ES-I3 (cell line): ENCODE measurements around the gene RINL.

Experiments
- H3K36me3 ChIP-seq: 2 replicates; pipeline ENCODE4 v1.6.1; 2013; ENCODE audit warnings: mild to moderate bottlenecking, low read length, control low read depth, moderate library complexity; ENCODE audit not compliant: insufficient read depth
- H3K4me1 ChIP-seq: 2 replicates; pipeline ENCODE4 v1.6.1; 2013; ENCODE audit warnings: mild to moderate bottlenecking, control low read depth, low read length; ENCODE audit not compliant: insufficient read depth
- H3K9ac ChIP-seq: 2 replicates; pipeline ENCODE4 v1.6.1; 2013; ENCODE audit warnings: low read depth, mild to moderate bottlenecking, low read length, moderate library complexity
- H3K9me3 ChIP-seq: 2 replicates; pipeline ENCODE4 v1.6.1; 2013; ENCODE audit warnings: mild to moderate bottlenecking, low read length, moderate library complexity; ENCODE audit not compliant: control insufficient read depth, insufficient read depth

Gene RINL, protein sequence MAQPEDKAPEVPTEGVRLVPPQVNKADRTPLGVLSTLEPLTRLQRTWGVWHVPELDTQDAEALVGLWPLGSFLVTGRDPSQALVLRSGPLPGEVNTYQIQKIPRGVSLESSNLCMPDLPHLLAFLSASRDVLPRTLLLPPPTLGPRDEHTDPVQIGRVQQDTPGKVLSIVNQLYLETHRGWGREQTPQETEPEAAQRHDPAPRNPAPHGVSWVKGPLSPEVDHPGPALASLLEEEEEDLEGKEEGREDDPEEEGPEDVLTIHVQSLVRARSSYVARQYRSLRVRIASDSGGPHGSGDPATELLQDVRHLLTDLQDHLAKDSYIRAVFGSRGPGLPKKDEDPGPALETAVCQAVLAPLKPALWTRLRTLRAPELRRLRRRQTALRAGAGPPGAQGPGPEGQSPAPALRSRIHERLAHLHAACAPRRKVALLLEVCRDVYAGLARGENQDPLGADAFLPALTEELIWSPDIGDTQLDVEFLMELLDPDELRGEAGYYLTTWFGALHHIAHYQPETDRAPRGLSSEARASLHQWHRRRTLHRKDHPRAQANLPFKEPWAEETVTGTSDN

DNA sequence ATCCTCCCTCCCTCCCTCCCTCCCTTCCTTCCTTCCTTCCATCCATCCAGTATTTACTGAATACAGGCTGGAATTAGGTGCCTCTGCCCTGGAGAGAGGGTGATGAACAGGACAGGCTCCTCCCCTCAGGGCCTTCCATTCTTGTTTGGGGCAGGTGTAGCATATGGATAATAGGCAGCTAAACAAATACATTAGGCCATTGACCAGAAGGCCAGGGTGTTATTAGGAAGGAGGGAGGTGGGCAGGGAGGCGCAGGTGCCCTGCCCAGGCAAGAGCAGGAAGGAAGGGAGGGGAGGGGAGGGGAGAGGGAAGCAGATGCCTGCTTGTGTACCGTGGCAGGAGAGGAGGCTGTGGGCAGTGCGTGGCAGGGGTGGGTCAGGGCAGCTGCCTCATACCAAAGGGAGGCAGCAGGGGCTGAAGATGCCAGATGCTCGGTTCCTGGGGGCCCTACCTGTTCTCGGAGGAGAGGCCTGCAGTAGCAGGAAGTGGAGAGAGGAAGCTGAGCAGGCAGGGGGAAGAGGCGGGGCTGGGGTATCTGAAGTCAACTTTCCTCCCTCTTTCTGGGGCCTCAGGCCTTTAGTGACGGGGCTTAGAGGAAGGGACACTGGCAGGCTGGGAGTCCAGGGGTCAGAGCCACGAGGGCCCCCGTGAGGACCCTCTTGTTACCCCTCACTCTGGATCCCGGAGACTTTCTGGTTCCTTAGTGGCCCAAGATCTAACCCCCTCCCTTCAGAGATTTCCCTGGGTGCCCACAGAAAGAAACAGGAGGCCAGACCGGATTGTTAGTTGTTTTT lies at the start of gene RINL:
Gene RINL, minus strand, starts transcription at position 495 of the 794 bp plus-strand sequence. CDS start 1,533 bp downstream, outside the sequence.
- Histone ChIP-seq H3K4me1 (peaks cover 7% of the 10 kb centered on the region), H3K9ac (peak within 1 kb of the TSS; percentile 45), H3K36me3 (no peaks in the 10 kb centered on the region), H3K9me3 (no peaks in the 10 kb centered on the region)

DNA sequence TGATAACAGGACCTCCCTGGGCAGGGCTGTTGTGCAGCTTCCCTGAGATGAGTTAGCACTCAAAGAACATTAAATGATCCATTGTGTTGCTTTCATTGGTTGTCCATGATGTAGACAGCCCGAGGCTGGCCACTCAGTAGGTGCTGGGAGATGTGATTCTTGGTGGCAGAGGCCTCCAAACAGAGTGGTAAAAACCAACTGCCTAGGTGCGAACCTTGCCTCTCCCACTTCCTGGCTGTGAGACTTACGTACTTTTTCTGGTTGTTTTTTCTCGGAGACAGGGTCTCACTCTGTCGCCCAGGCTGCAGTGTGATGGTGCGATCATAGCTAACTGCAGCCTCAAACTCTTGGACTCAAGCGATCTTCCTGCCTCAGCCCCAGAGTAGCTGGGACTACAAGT lies 46.3 kb upstream of the RINL start:
- H3K4me1 ChIP-seq, result no peaks in the 10 kb centered on the region
- H3K36me3 ChIP-seq, result 0 out of 2 replicates have a peak, but pooled peaks cover 3% of the 10 kb centered on the region
- H3K9ac ChIP-seq, result no peak overlapping the region
- no peaks in the 10 kb centered on the region for H3K9me3 ChIP-seq

DNA sequence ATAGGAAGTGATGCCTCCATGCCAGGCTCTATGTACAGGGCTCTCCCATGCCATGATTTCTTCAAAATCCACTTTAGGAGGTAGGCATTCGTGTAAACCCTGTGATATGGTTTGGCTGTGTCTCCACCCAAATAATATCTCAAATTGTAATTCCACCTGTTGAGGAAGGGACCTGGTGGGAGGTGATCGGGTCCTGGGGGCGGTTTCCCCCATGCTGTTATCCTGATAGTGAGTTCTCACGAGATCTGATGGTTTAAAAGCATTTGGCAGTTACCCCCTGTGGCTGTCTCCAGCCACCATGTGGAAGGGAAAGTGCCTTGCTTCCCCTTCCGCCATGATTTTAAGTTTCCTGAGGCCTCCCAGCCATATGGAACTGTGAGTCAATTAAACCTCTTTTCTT lies 44.4 kb upstream of the RINL start:
- H3K9me3 ChIP-seq, result no peaks in the 10 kb centered on the region
- H3K4me1 ChIP-seq, result no peaks in the 10 kb centered on the region
- no peak overlapping the region for H3K9ac ChIP-seq
- H3K36me3 ChIP-seq, result 0 out of 2 replicates have a peak, but pooled peaks cover 3% of the 10 kb centered on the region

DNA sequence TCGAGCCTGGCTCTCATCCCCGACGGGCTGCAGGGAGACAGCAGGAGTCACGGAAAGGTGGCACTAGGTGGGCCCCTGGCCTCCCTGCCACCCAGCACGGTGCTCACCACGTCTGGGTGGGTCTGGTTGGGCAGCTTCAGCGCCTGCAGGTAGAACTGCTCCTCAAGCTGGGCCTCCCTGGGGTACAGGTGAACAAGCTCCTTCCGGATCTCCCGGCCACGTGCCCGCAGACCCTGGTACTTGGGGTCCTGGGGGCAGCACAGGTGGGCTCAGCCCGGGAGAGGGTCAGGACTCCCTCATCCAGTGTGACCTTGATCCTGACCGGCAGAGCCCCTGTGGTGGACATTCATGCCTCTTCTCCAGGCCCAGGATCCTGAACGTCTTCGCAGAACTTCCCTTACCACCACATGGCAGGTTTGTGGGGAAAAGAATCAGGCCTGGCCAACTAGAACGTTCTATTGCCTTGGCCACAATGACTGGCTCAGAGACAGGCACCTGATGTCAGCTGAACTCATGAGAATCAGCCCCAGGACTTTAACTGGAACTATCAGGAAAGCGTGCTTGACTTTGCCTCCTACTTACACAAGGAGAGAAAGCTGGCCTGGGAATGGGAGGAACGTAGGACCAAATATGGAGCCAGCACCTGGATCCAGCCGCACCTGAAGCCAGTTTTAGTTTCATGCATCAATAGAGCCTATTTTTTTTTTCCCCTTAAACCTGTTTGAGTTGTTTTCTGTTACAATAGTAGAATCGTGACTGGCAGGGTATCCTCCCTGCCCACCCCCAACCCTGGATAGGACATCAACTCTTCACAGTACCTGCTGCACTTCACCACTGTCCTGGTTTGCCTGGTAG lies 43.6 kb upstream of the RINL start:
- no peaks in the 10 kb centered on the region for H3K9me3 ChIP-seq
- H3K9ac ChIP-seq, result no peak overlapping the region
- H3K4me1 ChIP-seq, result no peaks in the 10 kb centered on the region
- 0 out of 2 replicates have a peak, but pooled peaks cover 3% of the 10 kb centered on the region for H3K36me3 ChIP-seq

DNA sequence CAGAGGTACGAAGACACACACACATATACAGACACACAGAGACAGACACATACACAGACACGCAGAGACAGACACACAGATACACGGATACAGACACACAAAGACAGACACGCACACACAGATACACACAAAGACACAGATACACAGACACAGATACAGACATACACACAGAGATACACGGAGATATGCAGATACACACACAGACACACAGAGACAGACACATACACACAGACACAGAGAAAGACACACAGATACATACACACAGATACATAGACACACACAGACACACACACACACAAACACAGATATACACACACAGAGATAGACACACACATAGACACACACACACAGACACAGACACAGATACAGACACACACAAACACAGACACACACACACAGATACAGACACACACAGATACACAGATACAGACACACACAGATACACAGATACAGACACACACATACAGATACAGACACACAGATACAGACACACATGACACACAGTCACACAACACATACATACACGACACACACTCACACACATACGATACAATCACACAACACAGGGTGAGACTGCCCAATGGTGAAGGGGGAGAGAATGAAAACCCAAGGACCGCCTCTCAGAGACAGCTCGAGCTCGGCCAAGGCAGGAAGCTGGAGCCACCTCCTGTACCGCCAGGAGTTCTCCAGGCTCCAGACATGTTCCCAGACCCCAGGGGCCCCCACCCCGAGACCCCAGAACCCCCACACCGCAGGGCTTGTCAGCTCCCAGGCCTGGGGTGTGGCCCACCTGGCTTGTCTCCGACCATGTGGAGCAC lies 42.7 kb upstream of the RINL start:
- Histone ChIP-seq H3K9ac (no peak overlapping the region), H3K36me3 (0 out of 2 replicates have a peak, but pooled peaks cover 3% of the 10 kb centered on the region), H3K9me3 (no peaks in the 10 kb centered on the region), H3K4me1 (no peaks in the 10 kb centered on the region)

DNA sequence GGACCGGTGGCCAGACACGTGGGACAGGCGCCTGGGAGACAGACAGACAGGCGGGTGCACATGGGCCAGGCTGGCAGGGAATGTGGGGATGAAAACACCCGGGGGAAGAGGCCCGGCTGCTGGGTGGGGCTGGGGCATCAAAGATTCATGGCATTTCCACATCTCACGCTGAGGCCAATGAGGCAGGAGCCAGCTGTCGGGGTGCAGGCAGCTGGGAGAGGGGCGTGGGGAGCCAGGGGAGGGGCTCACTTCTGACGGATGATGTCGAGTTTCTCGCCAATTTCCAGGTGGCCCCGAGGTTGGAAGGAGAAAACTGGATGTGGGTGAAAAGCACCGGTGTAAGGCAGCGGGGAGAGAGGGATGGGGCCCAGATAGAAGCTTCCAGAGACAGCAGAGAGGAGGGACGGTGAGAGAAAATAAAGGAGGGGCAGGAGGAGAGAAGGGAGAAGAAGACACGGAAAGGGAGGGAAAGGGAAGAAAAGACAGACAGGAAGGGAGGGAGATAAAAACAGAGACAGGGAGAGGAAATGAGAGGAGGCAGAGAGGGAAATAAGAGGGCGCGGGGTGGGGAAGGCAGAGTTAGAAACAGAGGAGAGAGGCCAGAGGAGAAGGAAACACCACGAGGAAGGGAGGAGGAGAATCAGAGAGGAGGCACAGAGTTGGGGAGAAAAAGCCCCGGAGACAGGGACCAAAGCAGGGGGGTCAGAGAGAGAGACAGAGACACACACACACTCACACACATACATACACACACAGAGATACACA lies 41.9 kb upstream of the RINL start:
- H3K9ac ChIP-seq, result no peak overlapping the region
- no peaks in the 10 kb centered on the region for H3K4me1 ChIP-seq
- no peaks in the 10 kb centered on the region for H3K9me3 ChIP-seq
- 0 out of 2 replicates have a peak, but pooled peaks cover 3% of the 10 kb centered on the region for H3K36me3 ChIP-seq

DNA sequence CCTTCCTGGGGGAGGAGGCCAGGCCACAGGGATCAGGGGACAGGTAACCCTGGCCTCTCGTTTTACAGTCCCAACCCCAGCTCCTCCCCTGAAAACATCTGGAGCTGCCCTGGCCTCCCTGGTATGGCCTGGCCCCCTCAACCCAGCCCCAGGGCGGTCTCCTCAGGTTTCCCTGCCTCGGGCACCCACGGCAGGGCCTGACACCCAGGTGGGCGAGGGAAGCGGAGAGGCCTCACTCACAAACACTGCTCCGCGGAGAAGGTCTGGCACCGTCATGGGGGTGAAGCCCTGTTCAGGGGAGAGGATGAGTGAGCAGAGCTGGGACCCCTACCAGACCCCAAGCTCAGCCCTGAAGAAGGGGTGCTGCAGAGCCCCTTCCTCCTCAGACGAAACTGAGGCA lies 40.5 kb upstream of the RINL start:
- Histone ChIP-seq H3K9ac (no peak overlapping the region), H3K36me3 (0 out of 2 replicates have a peak, but pooled peaks cover 3% of the 10 kb centered on the region), H3K4me1 (no peaks in the 10 kb centered on the region), H3K9me3 (no peaks in the 10 kb centered on the region)

DNA sequence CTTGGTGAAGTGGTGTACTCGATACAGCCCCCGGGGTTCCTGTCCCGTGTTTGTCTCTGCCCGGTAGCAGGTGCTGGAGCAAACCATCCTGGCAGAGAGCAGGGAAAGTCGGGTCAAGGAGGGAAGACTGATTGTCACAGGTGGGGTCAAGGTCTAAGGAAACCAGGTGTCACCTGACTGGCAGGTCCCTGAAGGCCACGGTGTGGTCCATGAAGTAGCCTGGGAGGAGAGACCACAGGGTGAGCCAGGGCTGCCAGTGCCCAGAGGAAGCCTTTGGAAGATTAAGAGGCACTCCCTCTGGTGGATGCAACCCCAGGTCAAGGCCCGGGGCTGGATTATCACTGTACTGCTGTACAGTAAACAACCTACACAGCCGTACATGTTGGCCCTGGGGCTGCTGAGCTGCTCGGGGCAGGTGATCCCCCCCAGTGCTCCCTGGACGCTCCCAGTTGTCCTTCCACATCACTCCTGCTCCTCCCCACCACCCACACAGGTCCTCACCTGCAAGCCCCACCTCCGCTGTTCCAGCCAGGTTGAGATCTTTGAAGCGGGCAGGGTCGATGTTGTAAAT lies 39.9 kb upstream of the RINL start:
- Histone ChIP-seq H3K9ac (no peak overlapping the region), H3K4me1 (no peaks in the 10 kb centered on the region), H3K36me3 (0 out of 2 replicates have a peak, but pooled peaks cover 3% of the 10 kb centered on the region), H3K9me3 (no peaks in the 10 kb centered on the region)

DNA sequence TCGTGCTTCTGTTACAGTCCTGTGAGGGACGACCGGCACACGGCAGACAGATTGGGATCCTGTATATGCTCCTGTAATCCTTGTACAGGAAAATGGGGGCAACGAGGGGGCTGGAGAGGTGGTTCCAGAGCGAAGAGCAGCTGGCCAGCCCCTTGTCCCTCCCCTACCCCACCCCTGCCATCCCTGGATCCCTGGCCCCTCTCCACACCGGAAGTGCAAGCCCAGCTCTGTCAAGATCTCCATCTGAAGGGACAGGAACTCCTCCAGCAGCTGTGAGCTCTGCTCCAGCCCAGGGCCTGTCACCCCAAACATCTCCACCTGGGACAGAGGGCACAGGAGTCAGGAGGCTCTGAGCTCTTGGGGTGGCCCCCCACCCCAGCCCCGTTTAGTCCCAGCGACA lies 39.4 kb upstream of the RINL start:
- H3K9ac ChIP-seq, result no peak overlapping the region
- 0 out of 2 replicates have a peak, but pooled peaks cover 3% of the 10 kb centered on the region for H3K36me3 ChIP-seq
- H3K9me3 ChIP-seq, result no peaks in the 10 kb centered on the region
- H3K4me1 ChIP-seq, result no peaks in the 10 kb centered on the region

DNA sequence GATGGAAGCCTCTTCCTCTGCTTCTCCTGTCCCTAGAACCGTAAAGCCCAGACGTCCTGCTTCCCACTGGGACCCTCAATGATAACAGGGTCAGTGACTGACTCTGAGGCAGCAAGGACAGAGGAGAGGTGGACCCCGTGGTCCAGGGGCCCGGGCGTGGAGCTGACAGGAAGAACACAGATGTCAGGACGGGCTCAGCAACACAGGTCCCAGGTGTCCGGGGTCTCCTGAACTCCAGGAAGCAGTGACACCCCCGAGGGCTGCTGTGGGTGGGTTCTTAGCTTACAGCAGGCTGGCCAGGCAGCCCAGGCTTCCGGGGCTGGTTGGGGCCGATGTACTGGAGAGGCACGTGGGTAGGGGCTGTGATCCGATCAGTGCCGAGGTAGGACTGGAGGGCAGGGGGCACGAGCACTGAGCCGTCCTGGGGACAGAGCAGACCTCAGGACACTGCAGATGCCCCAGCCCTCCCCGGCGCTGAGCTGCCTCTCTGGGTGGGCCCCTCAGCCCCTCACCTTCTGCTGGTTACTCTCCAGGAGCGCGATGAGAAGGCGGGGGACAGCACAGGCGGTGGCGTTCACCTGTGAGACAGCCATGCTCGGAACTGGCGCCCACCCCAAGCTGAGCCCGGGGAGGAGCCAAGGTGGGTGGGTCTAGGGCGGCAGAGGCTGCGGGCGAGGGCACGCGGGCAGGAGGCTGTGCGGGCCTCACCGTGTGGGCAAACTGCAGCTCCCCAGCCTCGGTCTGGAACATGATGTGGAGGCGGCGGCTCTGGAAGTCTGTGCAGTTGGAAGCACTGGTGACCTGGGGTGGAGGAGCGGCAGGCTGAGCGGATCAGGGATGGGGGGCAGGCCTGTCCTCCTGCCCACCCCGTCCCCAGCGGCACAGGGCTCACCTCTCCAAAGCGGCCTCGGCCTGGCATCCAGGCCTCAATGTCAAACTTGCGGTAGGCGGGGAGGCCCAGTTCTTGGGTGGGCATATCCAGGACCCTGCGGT lies 37.5 kb upstream of the RINL start:
- no peaks in the 10 kb centered on the region; the same call in 1 of the 2 replicates for H3K4me1 ChIP-seq
- no peaks in the 10 kb centered on the region for H3K9me3 ChIP-seq
- no peaks in the 10 kb centered on the region for H3K36me3 ChIP-seq
- H3K9ac ChIP-seq, result no peak overlapping the region

DNA sequence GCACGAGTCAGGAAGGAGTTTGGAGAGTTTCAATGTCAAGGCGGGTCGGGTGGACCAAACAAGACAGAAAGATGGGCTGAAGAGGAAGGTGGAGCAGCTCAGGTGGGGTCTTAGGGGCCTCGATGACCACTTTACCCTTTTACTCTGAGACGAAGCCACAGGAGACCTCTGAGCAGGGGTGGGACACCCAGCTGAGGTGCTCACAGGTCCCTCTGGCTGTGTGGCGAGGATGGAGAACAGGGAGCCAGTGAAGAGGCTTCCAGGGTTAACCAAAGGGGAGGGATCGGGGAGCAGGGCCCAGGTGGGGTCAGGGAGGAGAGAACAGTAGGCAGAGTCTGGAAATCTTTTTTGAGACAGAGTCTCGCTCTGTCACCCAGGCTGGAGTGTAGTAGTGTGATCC lies 35.9 kb upstream of the RINL start:
- H3K9ac ChIP-seq, result no peak overlapping the region
- no peaks in the 10 kb centered on the region for H3K9me3 ChIP-seq
- H3K4me1 ChIP-seq, result peaks cover under 1% of the 10 kb centered on the region; the same call in 1 of the 2 replicates
- no peaks in the 10 kb centered on the region for H3K36me3 ChIP-seq
